Retinal pigment epithelial cell (primary cell): Measurements from ENCODE around the gene POLR3H.

Experiments
- DNase-seq: peaks from one replicate; pipeline ENCODE4 v3.0.0-alpha.2; 2010; ENCODE audit warnings: low read depth
- H3K4me3 ChIP-seq: 2 replicates; pipeline ENCODE4 v1.5.1; 2011; ENCODE audit warnings: mild to moderate bottlenecking, low read length, control low read depth, moderate library complexity
- CTCF ChIP-seq: conservative IDR thresholded peaks from 2 replicates; pipeline ENCODE4 v1.5.1; 2011; ENCODE audit warnings: low read depth, low read length, control low read depth, inconsistent platforms

POLR3H gene

GRCh38 chr22:41513391-41513790 is 30.9 kb downstream of the POLR3H start:
- TF ChIP-seq CTCF = no peak
- no peak overlapping the region for H3K4me3 ChIP-seq
- DNase-seq = no peak

GRCh38 chr22:41512421-41513194 is 31.7 kb downstream of the POLR3H start:
- TF ChIP-seq CTCF = no peak
- H3K4me3 ChIP-seq = no peak overlapping the region
- DNase-seq = peak; percentile 37

- TF ChIP-seq CTCF = no peak
Measured at GRCh38 chr22:41511521-41511968, 32.7 kb downstream of the POLR3H start.

GRCh38 chr22:41508770-41509170 is 35.5 kb downstream of the POLR3H start:
- peak; percentile 57 for TF ChIP-seq CTCF
- no peak for DNase-seq
- H3K4me3 ChIP-seq = no peak overlapping the region

More at GRCh38 chr22:41511521-41511968, 32.7 kb downstream of the POLR3H start:
- no peak for DNase-seq
- H3K4me3 ChIP-seq = no peak overlapping the region

- TF ChIP-seq CTCF = no peak
- no peak overlapping the region for H3K4me3 ChIP-seq
- no peak for DNase-seq
Measured at GRCh38 chr22:41507330-41508063, 36.8 kb downstream of the POLR3H start.

GRCh38 chr22:41505511-41506220 is 38.6 kb downstream of the POLR3H start:
- no peak for TF ChIP-seq CTCF
- DNase-seq = no peak
- no peak overlapping the region for H3K4me3 ChIP-seq
